ENCODE measurements around the gene C11orf71. TPM values are rescaled to one million over a fixed set of nuclear protein-coding genes. Genes with fewer than 3 reads are reported as not detected.

The C11orf71 gene
- total RNA-seq, 2 donors from 2014 or later, result 13.1 to 14.3 TPM

DNA sequence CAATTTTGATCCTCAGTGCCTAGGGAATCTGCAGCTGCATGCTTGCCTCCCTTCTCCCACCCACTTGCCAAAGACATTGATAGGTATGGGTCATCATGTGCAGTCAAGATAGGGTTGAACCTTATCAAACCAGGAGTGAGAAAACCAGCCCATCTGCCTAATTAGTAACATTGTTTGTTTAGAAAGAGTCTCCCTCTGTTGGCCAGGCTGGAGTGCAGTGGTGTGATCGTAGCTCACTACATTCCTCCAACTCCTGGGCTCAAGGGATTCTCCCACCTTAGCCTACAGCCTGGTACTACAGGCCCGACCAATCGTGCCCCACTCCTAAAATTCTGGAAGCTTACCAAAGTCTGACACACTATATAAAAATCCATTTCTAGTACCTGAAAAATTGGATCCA, 4.6 kb downstream of the C11orf71 start:
- intact Hi-C loops (cut with DNase I), result no loop called here
- Histone ChIP-seq H3K27me3 (no peaks in the 10 kb centered on the region), H3K4me3 (no peak overlapping the region), H3K36me3 (peaks cover 4% of the 10 kb centered on the region), H3K9ac (ENCODE audit: low read depth in 2 of 2, low read length in 2 of 2) (no peak overlapping the region), H3K27ac (no peak overlapping the region), H3K9me3 (no peaks in the 10 kb centered on the region), H3K4me1 (peaks cover 14% of the 10 kb centered on the region)
- TF ChIP-seq, protein P1, sequence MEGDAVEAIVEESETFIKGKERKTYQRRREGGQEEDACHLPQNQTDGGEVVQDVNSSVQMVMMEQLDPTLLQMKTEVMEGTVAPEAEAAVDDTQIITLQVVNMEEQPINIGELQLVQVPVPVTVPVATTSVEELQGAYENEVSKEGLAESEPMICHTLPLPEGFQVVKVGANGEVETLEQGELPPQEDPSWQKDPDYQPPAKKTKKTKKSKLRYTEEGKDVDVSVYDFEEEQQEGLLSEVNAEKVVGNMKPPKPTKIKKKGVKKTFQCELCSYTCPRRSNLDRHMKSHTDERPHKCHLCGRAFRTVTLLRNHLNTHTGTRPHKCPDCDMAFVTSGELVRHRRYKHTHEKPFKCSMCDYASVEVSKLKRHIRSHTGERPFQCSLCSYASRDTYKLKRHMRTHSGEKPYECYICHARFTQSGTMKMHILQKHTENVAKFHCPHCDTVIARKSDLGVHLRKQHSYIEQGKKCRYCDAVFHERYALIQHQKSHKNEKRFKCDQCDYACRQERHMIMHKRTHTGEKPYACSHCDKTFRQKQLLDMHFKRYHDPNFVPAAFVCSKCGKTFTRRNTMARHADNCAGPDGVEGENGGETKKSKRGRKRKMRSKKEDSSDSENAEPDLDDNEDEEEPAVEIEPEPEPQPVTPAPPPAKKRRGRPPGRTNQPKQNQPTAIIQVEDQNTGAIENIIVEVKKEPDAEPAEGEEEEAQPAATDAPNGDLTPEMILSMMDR (IDR thresholded peaks at IDR 0.05), result no peak
- peak; percentile 25 for DNase-seq

DNA sequence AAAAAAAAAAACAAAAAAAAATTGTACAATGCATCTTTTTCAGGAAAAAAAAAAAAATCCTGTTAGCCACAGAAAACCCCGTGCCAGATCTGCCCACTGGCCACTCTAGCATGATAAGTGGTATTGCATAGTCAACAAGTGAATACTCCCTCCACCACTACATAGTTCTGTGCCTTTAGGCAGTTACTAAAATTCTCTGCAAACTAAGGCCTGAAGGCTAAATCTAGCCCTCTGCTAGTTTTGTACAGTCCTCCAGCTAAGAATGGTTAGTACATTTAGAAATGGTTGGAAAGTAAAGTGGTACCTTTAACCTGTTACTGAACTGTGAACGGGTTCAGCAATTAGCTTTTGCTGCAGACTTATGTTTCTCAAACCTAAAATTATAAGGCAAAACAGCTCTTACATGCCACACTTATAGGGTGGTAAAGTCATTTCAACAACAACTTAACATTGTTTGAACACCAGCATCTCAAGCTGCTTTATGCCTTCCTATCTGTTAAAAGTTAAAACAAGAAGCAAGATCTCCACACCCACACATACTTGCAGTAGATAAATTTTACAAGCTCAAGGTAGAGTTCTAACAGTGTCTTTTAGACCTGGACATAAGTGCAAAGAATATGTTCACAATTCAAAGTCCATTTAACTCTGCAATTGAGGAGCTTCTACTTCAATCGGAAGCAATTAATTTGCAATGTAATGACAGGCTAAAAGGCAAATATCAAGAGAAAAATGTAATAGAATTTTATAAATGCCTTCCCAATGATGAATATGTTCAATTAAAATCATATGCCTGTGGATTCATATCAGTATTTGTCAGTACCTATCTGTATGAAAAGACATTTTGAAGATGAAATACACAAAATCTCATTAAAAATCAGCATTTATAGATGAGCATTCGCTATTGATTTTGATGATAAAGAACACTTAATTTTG, 7.3 kb downstream of the C11orf71 start:
- no peak for DNase-seq
- TF ChIP-seq, protein P1 (IDR thresholded peaks at IDR 0.05), result no peak
- Histone ChIP-seq H3K36me3 (no peaks in the 10 kb centered on the region), H3K4me1 (peaks cover 6% of the 10 kb centered on the region), H3K9ac (ENCODE audit: low read depth in 2 of 2, low read length in 2 of 2) (no peak overlapping the region), H3K9me3 (no peaks in the 10 kb centered on the region), H3K27ac (no peak overlapping the region), H3K27me3 (no peaks in the 10 kb centered on the region), H3K4me3 (no peak overlapping the region)
- intact Hi-C loops (cut with DNase I), result no loop called here

DNA sequence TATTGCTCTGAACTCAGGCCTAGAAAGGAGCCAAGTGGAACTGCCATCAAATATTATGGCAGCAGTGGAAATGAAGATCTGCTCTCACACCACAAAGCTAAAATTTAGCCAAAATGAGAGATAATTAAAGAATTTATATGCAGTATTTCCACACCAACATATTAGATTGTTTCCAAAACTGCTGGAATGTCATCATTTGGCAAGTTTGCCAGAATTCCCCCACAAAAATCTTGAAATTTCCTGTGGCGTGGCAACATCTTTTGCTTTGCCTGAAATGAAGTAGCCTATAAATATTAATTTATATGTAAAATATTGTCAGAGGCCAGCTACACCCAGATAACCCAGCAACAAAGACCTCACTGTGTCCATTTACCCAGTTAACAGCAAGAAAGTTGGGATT, 13.8 kb downstream of the C11orf71 start:
- Histone ChIP-seq H3K36me3 (no peaks in the 10 kb centered on the region), H3K27ac (no peak overlapping the region), H3K9ac (ENCODE audit: low read depth in 2 of 2, low read length in 2 of 2) (no peak overlapping the region), H3K27me3 (no peaks in the 10 kb centered on the region), H3K4me1 (no peaks in the 10 kb centered on the region), H3K9me3 (no peaks in the 10 kb centered on the region), H3K4me3 (no peak overlapping the region)
- DNase-seq, result no peak
- TF ChIP-seq, protein P1 (IDR thresholded peaks at IDR 0.05), result no peak
- intact Hi-C loops (cut with DNase I), result no loop called here

DNA sequence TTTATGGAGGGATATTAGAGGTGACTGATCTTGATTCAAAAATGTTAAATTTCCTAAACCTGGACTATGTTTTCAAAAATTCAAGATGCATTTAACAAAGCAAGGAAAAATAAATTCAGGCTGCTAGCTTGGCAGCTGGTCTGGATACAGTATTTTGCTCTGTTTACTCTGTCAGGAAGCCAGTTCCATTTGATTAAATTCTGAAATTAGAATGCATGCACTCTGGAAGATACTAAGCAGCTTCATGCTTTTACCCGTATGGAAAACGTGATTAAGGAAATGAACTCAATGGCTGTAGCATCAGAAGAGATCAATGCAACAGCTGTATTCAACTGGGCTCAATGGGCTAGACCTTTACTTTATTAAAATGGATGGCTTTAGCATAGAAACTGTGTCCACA, 14.2 kb downstream of the C11orf71 start:
- Histone ChIP-seq H3K9ac (ENCODE audit: low read depth in 2 of 2, low read length in 2 of 2) (no peak overlapping the region), H3K4me3 (no peak overlapping the region), H3K4me1 (no peaks in the 10 kb centered on the region), H3K36me3 (no peaks in the 10 kb centered on the region), H3K9me3 (no peaks in the 10 kb centered on the region), H3K27me3 (no peaks in the 10 kb centered on the region), H3K27ac (no peak overlapping the region)
- no peak for DNase-seq
- TF ChIP-seq, protein P1 (IDR thresholded peaks at IDR 0.05), result no peak
- intact Hi-C loops (cut with DNase I), result no loop called here

DNA sequence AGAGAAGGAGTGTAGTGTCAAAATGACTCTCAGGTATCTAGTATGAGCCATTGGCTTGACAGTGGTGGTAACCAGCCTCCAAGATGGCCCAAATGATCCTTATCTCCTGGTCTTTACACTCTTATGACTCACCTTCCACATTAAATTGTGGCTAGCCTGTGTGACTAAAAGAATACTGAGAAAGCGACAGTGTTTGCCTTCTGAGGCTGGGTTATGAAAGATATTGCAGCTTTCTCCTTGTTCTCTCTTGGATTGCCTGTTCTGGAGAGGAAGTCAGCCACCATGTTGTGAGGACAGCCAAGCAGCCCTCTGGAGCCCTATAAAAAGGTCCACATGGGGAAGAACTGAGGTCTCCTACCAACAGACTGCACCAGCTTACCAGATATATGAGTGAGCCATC, 15.8 kb downstream of the C11orf71 start:
- Histone ChIP-seq H3K27ac (no peak overlapping the region), H3K4me1 (no peaks in the 10 kb centered on the region), H3K9ac (ENCODE audit: low read depth in 2 of 2, low read length in 2 of 2) (no peak overlapping the region), H3K36me3 (no peaks in the 10 kb centered on the region), H3K9me3 (no peaks in the 10 kb centered on the region), H3K27me3 (no peaks in the 10 kb centered on the region), H3K4me3 (no peak overlapping the region)
- DNase-seq, result no peak
- TF ChIP-seq, protein P1 (IDR thresholded peaks at IDR 0.05), result no peak
- intact Hi-C loops (cut with DNase I), result no loop called here
